Epidermal melanocyte (primary cell): ENCODE data around the gene FGD3.

Source experiments
- DNase-seq: peaks from one replicate; pipeline ENCODE4 v3.0.0; 2011; ENCODE audit warnings: low spot score; ENCODE audit not compliant: insufficient read length

Gene FGD3

DNA sequence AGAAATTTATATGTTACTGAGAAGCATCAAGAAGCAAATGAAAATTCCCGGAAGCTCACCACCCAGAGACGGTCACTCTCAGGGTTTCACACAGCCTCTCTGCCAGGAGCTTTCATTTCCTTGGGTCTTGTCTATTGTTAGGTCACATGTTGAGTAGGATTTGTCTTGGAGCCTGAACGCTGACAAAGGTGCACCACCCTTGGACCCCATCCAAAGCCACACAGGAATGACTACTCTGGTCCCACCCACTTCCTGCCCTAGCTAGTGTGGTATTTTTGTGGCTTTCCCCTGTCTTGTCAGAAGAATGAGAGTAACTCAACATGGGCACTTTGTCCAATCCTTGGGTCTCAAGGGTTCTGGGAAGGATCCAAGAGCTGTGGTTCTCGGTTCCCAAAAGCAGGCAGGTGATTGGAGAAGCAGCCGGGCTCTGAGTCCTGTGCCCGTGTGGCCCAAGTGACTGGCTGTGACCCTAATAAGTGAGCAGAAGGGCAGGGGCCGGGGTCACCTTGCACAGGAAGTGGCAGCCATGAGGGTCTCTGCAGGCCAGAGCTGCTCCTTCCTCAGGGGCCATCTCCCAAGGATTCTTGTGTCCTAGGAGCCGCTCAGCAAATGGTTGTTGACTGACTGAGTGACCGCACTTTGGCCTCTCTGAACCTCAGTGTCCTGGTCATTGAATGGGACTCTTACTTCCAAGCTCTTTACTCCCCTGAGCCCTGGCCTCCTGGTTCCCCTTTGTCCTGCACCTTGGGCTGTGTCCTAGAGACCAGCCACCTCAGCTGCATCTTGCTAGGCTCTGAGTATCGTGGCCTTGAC, 6.9 kb downstream of the FGD3 start:
- no peak for DNase-seq

- no peak for DNase-seq
Observed at GRCh38 chr9:92954886-92955285, 7.6 kb downstream of the FGD3 start.

- DNase-seq: no peak
Observed at GRCh38 chr9:92960561-92961290, 13.4 kb downstream of the FGD3 start.

- DNase-seq: no peak
Observed at GRCh38 chr9:92961627-92962302, 14.4 kb downstream of the FGD3 start.

- no peak for DNase-seq
Observed at GRCh38 chr9:92962303-92962649, 15.0 kb downstream of the FGD3 start.

DNA sequence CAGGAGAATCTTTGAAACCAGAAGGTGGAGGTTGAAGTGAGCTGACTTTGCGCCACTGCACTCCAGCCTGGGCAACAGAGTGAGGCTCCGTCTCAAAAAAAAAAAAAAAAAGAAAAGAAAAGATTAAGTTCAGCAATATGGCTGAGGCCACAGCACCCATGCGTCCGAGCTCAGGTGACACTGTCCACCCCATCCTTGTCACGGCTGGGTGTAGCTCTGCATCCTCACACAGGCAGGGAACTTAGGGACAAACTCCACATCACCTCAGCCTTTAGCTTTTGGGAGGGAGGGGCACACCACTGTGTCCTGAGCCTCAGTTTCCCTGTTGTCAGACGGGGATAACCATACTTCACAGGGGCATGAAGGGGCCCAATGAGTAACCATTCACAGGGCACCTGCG, 15.5 kb downstream of the FGD3 start:
- no peak for DNase-seq

GRCh38 chr9:92963831-92964606, 16.7 kb downstream of the FGD3 start:
- DNase-seq: no peak

DNA sequence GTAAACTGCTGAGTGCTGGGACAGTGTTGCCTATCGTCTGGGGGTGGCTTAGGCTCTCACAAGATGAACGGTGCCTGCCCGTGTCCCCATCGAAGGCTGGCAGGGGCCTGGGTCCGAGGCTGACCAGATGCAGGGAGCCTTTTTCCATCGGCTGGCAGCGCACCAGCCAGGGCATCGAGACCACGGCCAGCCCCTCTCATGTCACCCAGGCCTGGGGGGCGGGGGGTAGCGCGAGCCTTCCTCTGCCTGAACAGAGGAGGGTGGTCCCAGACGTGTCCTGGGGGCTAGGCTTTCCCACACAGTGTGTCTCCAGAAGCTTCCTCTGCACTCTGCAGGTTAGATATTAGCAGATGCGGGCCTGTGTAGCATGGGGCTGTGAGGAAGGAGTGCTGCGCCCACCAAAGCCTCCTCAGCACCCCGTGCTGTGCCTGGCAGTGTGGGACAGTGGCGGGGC, 17.3 kb downstream of the FGD3 start:
- no peak for DNase-seq

DNA sequence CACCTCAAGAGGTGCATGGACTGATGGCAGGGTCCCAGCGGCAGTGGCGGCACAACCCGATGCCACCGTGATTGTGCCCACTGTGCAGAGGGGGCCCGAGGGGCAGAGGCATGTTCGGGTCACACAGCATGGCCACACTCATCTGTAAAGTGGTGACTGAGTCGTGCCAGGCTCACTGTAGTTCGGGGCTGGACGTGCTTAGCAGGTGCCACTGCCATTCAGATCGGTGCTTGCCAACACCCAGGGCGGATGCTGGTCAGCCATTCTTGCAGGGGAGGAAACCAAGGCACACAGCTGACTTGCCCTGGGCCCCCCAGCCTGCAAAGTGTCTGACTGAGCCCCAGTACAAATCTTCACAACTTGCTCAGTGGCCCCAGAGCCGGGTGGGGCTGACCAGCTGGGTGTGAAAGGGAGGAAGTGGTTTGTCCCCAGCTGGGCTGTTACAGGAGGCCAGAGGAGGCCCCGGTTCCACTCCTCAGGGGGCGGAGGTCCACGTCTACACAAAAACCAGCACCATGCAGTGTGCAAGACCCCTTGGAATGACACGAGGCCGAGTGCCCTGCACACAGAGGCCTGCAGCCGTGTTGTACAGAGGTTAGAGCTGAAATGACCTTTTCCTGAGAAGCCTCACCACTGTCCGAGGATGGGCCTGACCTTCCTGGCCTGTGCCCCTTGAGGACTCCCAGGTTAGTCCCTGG, 17.9 kb downstream of the FGD3 start:
- no peak for DNase-seq

DNA sequence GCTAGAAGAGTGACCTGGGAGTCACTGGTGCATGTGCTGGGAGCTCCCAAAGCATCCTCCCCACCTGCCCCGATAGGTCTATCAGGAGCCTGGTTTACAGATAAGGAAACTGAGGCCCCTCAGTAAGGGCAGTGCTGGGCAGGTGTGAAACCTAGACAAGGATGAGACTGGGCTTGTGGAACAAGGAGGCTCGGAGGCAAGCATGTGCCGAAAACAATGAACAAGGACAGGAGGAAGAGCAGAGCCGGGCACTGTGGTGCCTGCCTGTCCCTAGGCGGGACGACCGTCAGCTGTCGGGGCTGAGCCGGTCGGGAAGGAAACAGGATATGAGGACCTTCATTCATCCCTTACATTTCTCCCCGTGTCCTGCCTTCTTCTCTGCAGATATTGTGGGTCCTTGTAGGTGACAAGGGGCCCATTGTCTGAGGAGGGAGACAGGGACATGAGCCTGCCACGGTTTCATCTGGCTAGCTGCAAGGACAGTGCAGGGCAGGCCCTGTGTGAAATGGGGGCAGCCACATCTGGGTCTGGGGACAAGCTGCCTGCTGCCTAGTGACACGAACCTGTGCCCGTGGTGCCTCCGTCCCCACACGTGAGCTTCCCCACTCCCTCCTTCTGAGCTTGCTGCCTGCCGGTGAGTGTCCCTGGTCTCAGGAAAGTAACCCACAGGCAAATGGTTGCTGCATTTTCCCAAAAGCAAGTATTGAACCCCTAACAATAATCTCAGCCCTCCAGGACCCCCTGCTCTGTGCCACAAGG, 18.6 kb downstream of the FGD3 start:
- DNase-seq: no peak

DNA sequence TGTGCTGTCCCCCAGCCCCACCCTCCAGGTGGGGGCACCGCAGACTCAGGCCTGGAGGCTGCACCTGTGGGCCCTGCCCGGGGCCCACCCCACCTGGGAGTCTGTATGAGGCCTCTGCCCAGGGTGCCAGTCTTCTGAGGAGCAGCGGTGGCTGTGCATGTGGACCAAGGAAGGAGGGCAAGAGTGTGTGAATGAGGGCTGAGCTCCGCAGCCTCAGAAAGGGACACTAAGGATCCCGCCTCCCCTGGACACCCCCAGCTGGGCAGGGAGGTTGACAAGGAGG, 19.1 kb downstream of the FGD3 start:
- no peak for DNase-seq

DNA sequence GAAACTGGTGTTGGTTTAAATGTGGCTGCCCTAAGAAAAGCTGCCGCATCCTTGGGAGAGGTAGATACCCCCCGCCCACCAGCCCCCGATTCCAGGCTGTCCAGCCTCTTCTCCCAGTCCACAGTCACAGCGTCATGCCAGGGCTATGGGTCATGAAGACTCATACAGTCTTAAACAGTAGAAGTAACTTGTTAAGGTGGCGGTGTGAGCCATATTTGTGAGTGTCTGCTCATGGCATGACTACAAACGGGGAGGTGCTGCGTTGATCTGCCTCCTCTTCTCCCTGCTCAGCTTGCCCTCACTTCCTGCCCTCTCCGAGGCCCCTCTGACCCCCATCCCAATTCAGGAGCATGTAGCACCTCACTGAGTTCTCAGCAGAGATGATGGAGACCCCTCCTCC, 20.8 kb downstream of the FGD3 start:
- DNase-seq: no peak

- no peak for DNase-seq
Observed at GRCh38 chr9:92969516-92970466, 22.5 kb downstream of the FGD3 start.

DNA sequence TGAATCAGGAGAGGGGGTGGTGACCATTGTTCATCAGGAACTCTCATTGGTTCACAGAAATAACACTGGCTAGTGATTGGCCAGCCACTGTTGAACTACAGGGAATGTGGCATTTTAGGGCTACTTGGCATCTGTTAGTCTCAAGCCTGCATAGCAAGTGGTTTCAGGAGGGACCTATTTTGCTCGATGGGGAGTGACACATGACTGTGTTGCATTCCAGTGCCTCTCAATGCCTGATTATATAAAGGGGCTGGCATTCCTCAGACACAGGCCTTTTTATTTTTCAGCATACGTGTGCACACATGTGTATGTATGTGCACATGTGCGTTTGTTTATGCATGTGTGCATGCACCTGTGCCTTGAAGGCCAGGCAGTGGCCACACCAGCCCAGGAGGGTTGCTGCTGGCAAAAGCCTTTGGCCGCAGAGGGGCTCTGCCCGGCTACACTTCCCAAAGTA, 23.2 kb downstream of the FGD3 start:
- no peak for DNase-seq

DNA sequence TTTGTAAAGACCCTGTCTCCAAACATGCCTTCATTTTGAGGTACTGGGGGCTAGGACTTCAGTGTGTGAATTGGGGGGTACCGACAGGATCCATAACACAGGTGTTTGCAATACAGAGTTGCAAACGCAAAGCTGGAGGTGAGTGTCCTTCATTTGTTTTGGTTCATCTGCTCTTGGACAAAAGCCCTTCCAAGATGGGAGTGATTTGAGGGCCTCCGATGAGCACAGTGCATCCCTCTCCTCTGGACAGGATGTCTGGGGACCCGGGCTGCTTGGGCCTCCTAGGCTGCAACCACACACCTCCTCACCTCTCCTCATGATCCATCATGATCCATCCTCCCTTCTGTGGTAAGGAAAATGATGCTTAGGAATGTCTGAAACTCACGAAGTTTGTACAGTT, 23.8 kb downstream of the FGD3 start:
- no peak for DNase-seq

DNA sequence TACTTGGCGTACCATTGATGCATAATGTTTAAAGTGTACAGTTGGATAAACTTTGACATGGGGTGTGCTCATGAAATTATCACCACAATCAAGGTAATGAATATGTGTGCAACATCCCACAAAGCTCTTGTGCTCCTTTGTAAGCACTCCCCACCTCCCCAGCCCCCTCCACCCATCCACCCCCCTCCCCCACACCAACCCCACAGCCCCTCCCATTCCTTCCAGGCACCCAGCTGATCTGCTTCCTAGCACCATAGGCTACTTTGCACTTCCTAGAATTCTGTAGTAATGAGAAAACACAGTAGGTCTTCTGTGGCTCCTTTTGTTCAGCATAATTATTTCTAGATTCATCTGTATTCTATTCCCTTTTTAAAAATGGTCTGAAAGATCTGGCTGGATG, 24.5 kb downstream of the FGD3 start:
- no peak for DNase-seq

DNA sequence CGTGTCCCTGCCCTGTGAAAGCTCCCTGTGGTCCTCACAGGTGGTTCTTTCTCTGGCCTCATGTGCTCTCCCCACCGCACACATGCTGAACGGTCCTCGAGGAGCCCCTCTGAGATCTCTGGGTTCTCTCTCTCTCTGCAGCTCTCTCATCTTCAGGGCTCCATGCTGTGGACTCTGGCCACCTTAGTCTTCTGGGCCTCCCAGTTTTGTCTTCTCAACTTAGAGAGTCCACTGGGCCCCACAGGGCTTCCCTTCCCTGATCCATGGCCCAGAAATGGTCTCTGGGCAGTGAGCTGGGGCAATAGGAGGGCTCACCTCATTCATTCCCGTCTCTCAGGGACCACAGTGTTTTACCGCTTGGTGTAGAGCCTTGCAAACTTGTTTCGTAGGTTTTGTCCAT, 26.4 kb downstream of the FGD3 start:
- DNase-seq: no peak

- DNase-seq: no peak
Observed at GRCh38 chr9:92974161-92974661, 26.9 kb downstream of the FGD3 start.
